ENCODE results near the gene CD81. TPM values are rescaled to one million over a fixed set of nuclear protein-coding genes. Genes with fewer than 3 reads are reported as not detected.

Gene CD81
- total and polyA plus RNA-seq, 9 of the 15 experiments (the other 6 are each of a cell fraction or from before 2014, with no cell fraction given) = 2.4 to 189 (median 61.7) TPM

DNA sequence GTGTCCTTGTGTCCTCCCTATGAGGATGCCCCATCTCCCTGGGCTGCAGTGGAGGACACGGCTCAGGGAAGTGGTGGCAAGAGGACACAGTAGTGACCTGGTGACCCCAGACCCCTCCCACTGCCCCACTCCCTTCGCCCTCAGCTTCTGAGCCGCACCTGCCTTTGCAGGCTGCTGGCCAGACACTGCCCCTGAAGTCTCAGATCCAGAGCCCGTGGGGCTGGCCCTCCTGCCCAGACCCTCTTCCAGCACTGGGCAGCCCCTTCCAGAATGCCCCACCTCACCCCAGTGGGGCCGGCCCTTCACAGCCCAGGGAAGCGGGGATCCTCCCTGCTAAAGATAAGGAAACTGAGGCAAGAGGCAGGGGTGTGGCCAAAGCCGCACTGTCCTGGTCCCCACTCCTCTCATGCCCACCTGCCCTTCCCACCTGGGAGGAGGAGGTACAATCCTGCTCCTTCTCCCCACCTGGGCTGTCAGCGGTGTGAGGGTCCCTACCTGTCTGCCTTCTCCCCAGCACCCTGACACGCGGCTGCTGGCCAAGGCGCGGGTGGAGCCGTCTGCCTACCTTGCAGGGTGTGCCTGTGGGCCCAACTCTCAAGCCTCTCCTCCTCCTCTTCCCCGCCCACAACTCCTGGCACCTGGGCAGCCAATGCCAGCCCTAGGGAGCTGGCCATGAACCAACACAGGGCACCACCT lies 49.9 kb downstream of the CD81 start:
- intact Hi-C loops (cut with micrococcal nuclease) (no loop called here), in situ Hi-C loops (cut with MboI) (loop anchor here (5.0 kb wide), 2 partner anchors 105 to 470 kb away; no protein-coding TSS in a partner anchor)
- WGBS (ENCODE audit: insufficient coverage, low coverage, missing lambda C conversion rate) = 29% methylated on average over 12 of the region's 14 CpGs
- Histone ChIP-seq H3K27me3 (ENCODE audit: control insufficient read depth in 2 of 2, insufficient read depth in 2 of 2, low read length in 2 of 2) (peaks cover 0 to 36% of the 10 kb centered on the region in 2 experiments; a peak in 4 of 5 replicates), H3K9me3 (replicated peaks; ENCODE audit: control insufficient read depth, insufficient read depth, low read depth, low read length) (peaks cover 6% of the 10 kb centered on the region; the same call in 1 of the 2 replicates), H3K9me1 (ENCODE audit: control insufficient read depth, insufficient read depth, low read length) (peaks cover 2% of the 10 kb centered on the region), H3K9ac (ENCODE audit: insufficient read depth in 1 of 2, low read depth in 2 of 2, low read length in 2 of 2) (no peak overlapping the region), H3K4me1 (replicated peaks in 1 of 2; ENCODE audit: control insufficient read depth in 2 of 2, insufficient read depth in 2 of 2, low read length in 2 of 2) (peaks cover 0 to 12% of the 10 kb centered on the region in 2 experiments; a peak in 2 of 5 replicates), H3K27ac (ENCODE audit: extremely low read depth, low read depth, low read length) (no peak overlapping the region), H3K36me3 (ENCODE audit: control insufficient read depth, insufficient read depth, low read length) (no peaks in the 10 kb centered on the region), H3K4me3 (no peak overlapping the region), H3K4me2 (ENCODE audit: insufficient read depth, low read length) (no peak overlapping the region), H2AFZ (ENCODE audit: low read depth, low read length) (no peak overlapping the region), H4K20me1 (replicated peaks; ENCODE audit: control insufficient read depth, insufficient read depth, low read length) (peaks cover 6% of the 10 kb centered on the region; the same call in 1 of the 2 replicates), H3K79me2 (ENCODE audit: control insufficient read depth, insufficient read depth, low read length) (no peaks in the 10 kb centered on the region)
- ChIA-PET CTCF (ENCODE audit: low intra/inter-chr PET ratio) (interaction anchor here (0.6 to 6.2 kb wide), 3 partner anchors 100 to 450 kb away, joined by 4 to 76 read pairs (median 4); no protein-coding TSS in a partner anchor), POLR2A (interaction anchor here (0.9 kb wide), 1 partner anchor 104 kb away, joined by 5 read pairs; no protein-coding TSS in a partner anchor)
- no TSS peak for BruUV-seq (replicated peaks)
- ATAC-seq = no peak
- TF ChIP-seq ZNF445 (CRISPR knock-in tag; IDR thresholded peaks at IDR 0.05; ENCODE audit: low read depth) (no peak), MED1 (CRISPR knock-in tag; IDR thresholded peaks at IDR 0.05; ENCODE audit: borderline replicate concordance) (no peak), MEF2D (tag; conservative IDR thresholded peaks at IDR 0.05; ENCODE audit: low read depth) (no peak), ZNF707 (CRISPR knock-in tag; conservative IDR thresholded peaks at IDR 0.05) (no peak), SETDB1 (IDR thresholded peaks at IDR 0.05; ENCODE audit: low read length) (no peak)
- TF ChIP-seq, protein P1, sequence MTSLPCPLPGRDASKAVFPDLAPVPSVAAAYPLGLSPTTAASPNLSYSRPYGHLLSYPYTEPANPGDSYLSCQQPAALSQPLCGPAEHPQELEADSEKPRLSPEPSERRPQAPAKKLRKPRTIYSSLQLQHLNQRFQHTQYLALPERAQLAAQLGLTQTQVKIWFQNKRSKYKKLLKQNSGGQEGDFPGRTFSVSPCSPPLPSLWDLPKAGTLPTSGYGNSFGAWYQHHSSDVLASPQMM (CRISPR knock-in tag; IDR thresholded peaks at IDR 0.05) = no peak
- no peak for DNase-seq (ENCODE audit: extremely low read depth in 1 of 4, low spot score in 3 of 4)
- FAIRE-seq = no peak
